Effector memory CD8-positive, alpha-beta T cell (primary cell): Measurements from ENCODE around the gene ZNF70.

ENCODE experiments used
- ATAC-seq: fragments of 150-1000 bp; cut with Tn5 transposase; replicated peaks from 2 replicates; pipeline ENCODE4 v1.10.0; 2021; ENCODE audit warnings: mild to moderate bottlenecking, moderate library complexity
- DNase-seq, 3 experiments: peaks; one replicate each; pipeline ENCODE4 v3.0.0; 2021
- H3K27ac Mint-ChIP-seq, 2 donors: one replicate each; pipeline ENCODE4 v1.8.0; 2022; ENCODE audit warnings: mild to moderate bottlenecking in 2 of 2, mixed read lengths in 2 of 2, moderate library complexity in 2 of 2
- H3K27me3 Mint-ChIP-seq, 2 donors: one replicate each; pipeline ENCODE4 v1.8.0; 2022; ENCODE audit warnings: mixed read lengths in 2 of 2
- H3K36me3 Mint-ChIP-seq: one replicate; pipeline ENCODE4 v1.8.0; 2022; ENCODE audit warnings: mild to moderate bottlenecking, moderate library complexity, mixed read lengths; ENCODE audit not compliant: insufficient read depth
- H3K4me1 Mint-ChIP-seq, 2 donors: one replicate each; pipeline ENCODE4 v1.8.0; 2022; ENCODE audit warnings: low read depth in 2 of 2, mixed read lengths in 2 of 2
- H3K4me3 Mint-ChIP-seq, 2 donors: one replicate each; pipeline ENCODE4 v1.8.0; 2022; ENCODE audit warnings: mild to moderate bottlenecking in 2 of 2, mixed read lengths in 2 of 2, moderate library complexity in 2 of 2
- H3K9me3 Mint-ChIP-seq, 2 donors: one replicate each; pipeline ENCODE4 v1.8.0; 2022; ENCODE audit warnings: mixed read lengths in 2 of 2
- total RNA-seq, 9 experiments: gene quantifications; one replicate each; lab custom pipeline; 2026; lab: John Stamatoyannopoulos, UW

The ZNF70 gene
- 7.4 to 22.2 (median 11.6) reads per million in 9 experiments for total RNA-seq

DNA sequence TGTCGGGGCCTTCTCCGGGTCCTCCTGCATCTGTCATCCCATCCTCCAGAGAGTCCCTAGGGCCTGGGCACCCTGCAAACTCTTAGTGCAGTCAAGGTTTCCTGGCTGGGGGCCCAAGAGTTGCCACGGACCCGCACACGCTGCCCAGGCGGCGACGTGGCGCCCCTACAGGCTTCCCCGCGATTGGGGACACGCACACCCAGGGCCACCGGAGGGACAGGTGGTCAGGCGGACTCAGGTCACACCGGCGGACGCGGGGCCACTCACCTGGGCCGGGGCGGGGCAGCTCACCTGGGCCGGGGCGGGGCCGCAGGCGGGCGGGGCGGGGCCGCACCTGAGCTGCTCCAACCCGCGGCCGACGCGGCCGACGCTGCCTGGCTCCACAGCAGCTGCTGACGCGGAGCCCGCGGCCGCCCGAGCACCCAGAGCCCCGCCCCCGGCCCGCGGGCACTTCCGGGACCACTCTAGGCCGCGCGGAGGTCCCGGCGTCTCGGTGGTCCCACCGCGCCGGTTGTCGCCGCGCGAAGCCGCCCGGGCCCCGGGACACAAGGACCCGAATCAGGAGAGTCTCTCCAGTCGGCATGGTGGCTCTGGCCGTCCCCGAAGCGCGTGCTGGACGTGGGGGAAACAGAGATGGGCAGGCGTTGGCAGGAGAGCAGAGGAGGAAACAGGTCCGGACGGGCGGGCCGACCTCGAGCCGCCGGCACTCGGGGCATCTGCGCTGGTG is at the start of gene ZNF70:
TSS of gene ZNF70 (minus strand) at position 399 of the 727 bp plus-strand sequence. CDS start 5,972 bp downstream, outside the sequence.
- peak within 1 kb of the TSS; percentile 77 to 83 for H3K27ac Mint-ChIP-seq
- ATAC-seq = peak; percentile 99
- H3K4me1 Mint-ChIP-seq = peaks cover 13 to 17% of the 10 kb centered on the region in 2 donors
- H3K36me3 Mint-ChIP-seq = peaks cover 11% of the 10 kb centered on the region
- peak; percentile 81 to 83 (median 83) for DNase-seq
- no peaks in the 10 kb centered on the region for H3K9me3 Mint-ChIP-seq
- H3K4me3 Mint-ChIP-seq = peak within 1 kb of the TSS; percentile 86 to 87
- no peaks in the 10 kb centered on the region for H3K27me3 Mint-ChIP-seq

- Mint-ChIP-seq H3K4me1 (peaks cover 1 to 13% of the 10 kb centered on the region in 2 donors), H3K36me3 (peaks cover 72% of the 10 kb centered on the region), H3K27ac (no peak overlapping the region), H3K4me3 (no peak overlapping the region), H3K27me3 (no peaks in the 10 kb centered on the region), H3K9me3 (no peaks in the 10 kb centered on the region)
- DNase-seq (no peak), ATAC-seq (no peak)
Observed at GRCh38 chr22:23796461-23796860, 45.5 kb upstream of the ZNF70 start.

GRCh38 chr22:23793326-23793725 is 42.4 kb upstream of the ZNF70 start:
- Mint-ChIP-seq H3K36me3 (peaks cover 45% of the 10 kb centered on the region), H3K4me1 (peaks cover 9 to 22% of the 10 kb centered on the region in 2 donors), H3K4me3 (no peak overlapping the region), H3K9me3 (no peaks in the 10 kb centered on the region), H3K27ac (no peak overlapping the region), H3K27me3 (no peaks in the 10 kb centered on the region)
- ATAC-seq (no peak), DNase-seq (no peak)

- Mint-ChIP-seq H3K4me1 (peaks cover 9 to 22% of the 10 kb centered on the region in 2 donors), H3K4me3 (no peak overlapping the region), H3K27me3 (no peaks in the 10 kb centered on the region), H3K27ac (no peak overlapping the region), H3K36me3 (peaks cover 36% of the 10 kb centered on the region), H3K9me3 (no peaks in the 10 kb centered on the region)
- no peak for ATAC-seq
- no peak for DNase-seq
Observed at GRCh38 chr22:23791738-23792645, 41.1 kb upstream of the ZNF70 start.

- no peak for DNase-seq
- peaks cover 27% of the 10 kb centered on the region for H3K36me3 Mint-ChIP-seq
Observed at GRCh38 chr22:23790819-23791737, 40.2 kb upstream of the ZNF70 start.

DNA sequence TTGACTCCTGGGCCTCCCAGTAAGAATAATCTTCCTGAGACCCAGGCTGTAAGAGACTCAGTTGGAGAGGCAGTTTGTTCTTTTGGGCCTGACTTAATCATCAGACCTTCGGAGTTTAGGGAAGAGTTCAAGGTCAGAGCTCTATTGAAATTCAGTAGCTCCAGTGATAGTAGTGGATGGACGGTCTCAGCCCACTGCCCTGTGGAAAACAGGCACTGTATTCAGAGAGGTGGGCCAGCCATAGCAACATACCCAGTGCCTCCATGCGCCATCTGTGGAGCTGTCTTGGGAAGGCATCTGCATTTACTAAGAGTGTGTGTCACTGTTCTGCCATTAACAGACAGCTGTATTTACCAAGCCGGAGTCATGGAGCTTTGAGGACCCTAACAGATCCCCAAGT is 38.7 kb upstream of the ZNF70 start:
- peaks cover 15% of the 10 kb centered on the region for H3K36me3 Mint-ChIP-seq
- DNase-seq (no peak), ATAC-seq (no peak)
- peaks cover 12 to 27% of the 10 kb centered on the region in 2 donors for H3K4me1 Mint-ChIP-seq
- H3K27me3 Mint-ChIP-seq = no peaks in the 10 kb centered on the region
- no peak overlapping the region for H3K4me3 Mint-ChIP-seq
- peak overlapping the region in 1 of 2 donors; percentile 42 for H3K27ac Mint-ChIP-seq
- H3K9me3 Mint-ChIP-seq = no peaks in the 10 kb centered on the region

More at GRCh38 chr22:23790819-23791737, 40.2 kb upstream of the ZNF70 start:
- H3K4me3 Mint-ChIP-seq = no peak overlapping the region
- no peaks in the 10 kb centered on the region for H3K27me3 Mint-ChIP-seq
- ATAC-seq = no peak
- H3K9me3 Mint-ChIP-seq = no peaks in the 10 kb centered on the region
- H3K4me1 Mint-ChIP-seq = peaks cover 12 to 27% of the 10 kb centered on the region in 2 donors
- H3K27ac Mint-ChIP-seq = no peak overlapping the region

GRCh38 chr22:23789121-23789520 is 38.2 kb upstream of the ZNF70 start:
- Mint-ChIP-seq H3K9me3 (no peaks in the 10 kb centered on the region), H3K36me3 (peaks cover 10% of the 10 kb centered on the region), H3K27ac (peak overlapping the region in 1 of 2 donors; percentile 66), H3K27me3 (no peaks in the 10 kb centered on the region), H3K4me3 (peak overlapping the region; percentile 81 to 85), H3K4me1 (peaks cover 13 to 27% of the 10 kb centered on the region in 2 donors)
- DNase-seq (no peak), ATAC-seq (no peak)

- peak overlapping the region; percentile 81 to 85 for H3K4me3 Mint-ChIP-seq
- DNase-seq (no peak), ATAC-seq (no peak)
- no peaks in the 10 kb centered on the region for H3K36me3 Mint-ChIP-seq
- H3K27ac Mint-ChIP-seq = peak overlapping the region; percentile 90 to 92
- H3K4me1 Mint-ChIP-seq = peaks cover 13 to 22% of the 10 kb centered on the region in 2 donors
- H3K9me3 Mint-ChIP-seq = no peaks in the 10 kb centered on the region
- no peaks in the 10 kb centered on the region for H3K27me3 Mint-ChIP-seq
Observed at GRCh38 chr22:23787910-23788309, 37.0 kb upstream of the ZNF70 start.

DNA sequence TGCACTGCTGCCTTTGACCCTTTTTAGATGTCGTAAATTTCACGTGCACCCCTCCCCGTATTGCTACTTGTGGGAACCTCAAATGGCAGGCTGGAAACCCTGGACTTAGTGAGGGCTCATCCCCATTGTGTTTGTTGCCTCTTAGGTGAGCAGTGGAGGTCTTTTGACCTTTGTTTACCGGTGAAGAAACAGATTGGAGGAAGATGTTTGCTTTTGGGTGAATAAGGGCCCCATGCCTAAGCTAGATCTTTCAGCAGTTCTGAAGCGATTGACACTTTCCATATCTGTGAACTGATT is 36.6 kb upstream of the ZNF70 start:
- Mint-ChIP-seq H3K27me3 (no peaks in the 10 kb centered on the region), H3K4me3 (peak overlapping the region; percentile 81 to 85), H3K36me3 (no peaks in the 10 kb centered on the region), H3K27ac (peak overlapping the region; percentile 90 to 92), H3K4me1 (peaks cover 13 to 19% of the 10 kb centered on the region in 2 donors), H3K9me3 (no peaks in the 10 kb centered on the region)
- ATAC-seq (peak; percentile 31), DNase-seq (no peak)

- peak; percentile 81 to 85 (median 84) for DNase-seq
- peak within 1 kb of the TSS; percentile 90 to 92 for H3K27ac Mint-ChIP-seq
- H3K4me1 Mint-ChIP-seq = peaks cover 13 to 14% of the 10 kb centered on the region in 2 donors
- peak; percentile 86 for ATAC-seq
- no peaks in the 10 kb centered on the region for H3K27me3 Mint-ChIP-seq
- H3K9me3 Mint-ChIP-seq = no peaks in the 10 kb centered on the region
- no peaks in the 10 kb centered on the region for H3K36me3 Mint-ChIP-seq
- H3K4me3 Mint-ChIP-seq = peak within 1 kb of the TSS; percentile 81 to 85
Observed at GRCh38 chr22:23786752-23787599, 36.1 kb upstream of the ZNF70 start, which contains the start of gene SMARCB1. SMARCB1 (plus strand) TSS chr22:23786966; CDS start chr22:23787170, 204 bp downstream.

GRCh38 chr22:23786261-23786710 is 35.4 kb upstream of the ZNF70 start:
- Mint-ChIP-seq H3K9me3 (no peaks in the 10 kb centered on the region), H3K27me3 (no peaks in the 10 kb centered on the region), H3K27ac (peak overlapping the region; percentile 90 to 92), H3K36me3 (no peaks in the 10 kb centered on the region), H3K4me1 (peaks cover 13 to 14% of the 10 kb centered on the region in 2 donors), H3K4me3 (peak overlapping the region; percentile 81 to 85)
- no peak for ATAC-seq
- no peak for DNase-seq

- H3K27me3 Mint-ChIP-seq = no peaks in the 10 kb centered on the region
- no peak for DNase-seq
- no peak for ATAC-seq
- no peaks in the 10 kb centered on the region for H3K9me3 Mint-ChIP-seq
- peak overlapping the region in 1 of 2 donors; percentile 65 for H3K27ac Mint-ChIP-seq
- H3K36me3 Mint-ChIP-seq = no peaks in the 10 kb centered on the region
- peak overlapping the region in 1 of 2 donors; percentile 6 for H3K4me3 Mint-ChIP-seq
- H3K4me1 Mint-ChIP-seq = peaks cover 6 to 8% of the 10 kb centered on the region in 2 donors
Observed at GRCh38 chr22:23784215-23784732, 33.4 kb upstream of the ZNF70 start.
